Mononuclear cell (primary cell): ENCODE data around the gene VPS39. TPM values are rescaled to one million over a fixed set of nuclear protein-coding genes. Genes with fewer than 3 reads are reported as not detected.

ENCODE experiments used
- H3K27me3 ChIP-seq: 2 replicates; pipeline ENCODE4 v1.6.0; 2011; ENCODE audit warnings: low read length, control low read depth; ENCODE audit not compliant: insufficient read depth
- H3K4me1 ChIP-seq: 2 replicates; pipeline ENCODE4 v1.5.1; 2011; ENCODE audit warnings: mild to moderate bottlenecking, low read length, control low read depth; ENCODE audit not compliant: insufficient read depth
- H3K4me3 ChIP-seq: 2 replicates; pipeline ENCODE4 v1.5.1; 2011; ENCODE audit warnings: mild to moderate bottlenecking, low read length, moderate library complexity
- H3K9me3 ChIP-seq: 2 replicates; pipeline ENCODE4 v1.5.1; 2011; ENCODE audit warnings: low read depth, mild to moderate bottlenecking, control low read depth, low read length
- total RNA-seq: library from RNA; depleted of rRNA; stranded (reverse); fragments of >200 nt; gene quantifications from one replicate; pipeline ENCODE4 v1.2.3, GENCODE V29; 2012

VPS39 gene
- total RNA-seq, 1 donor: 103 TPM

DNA sequence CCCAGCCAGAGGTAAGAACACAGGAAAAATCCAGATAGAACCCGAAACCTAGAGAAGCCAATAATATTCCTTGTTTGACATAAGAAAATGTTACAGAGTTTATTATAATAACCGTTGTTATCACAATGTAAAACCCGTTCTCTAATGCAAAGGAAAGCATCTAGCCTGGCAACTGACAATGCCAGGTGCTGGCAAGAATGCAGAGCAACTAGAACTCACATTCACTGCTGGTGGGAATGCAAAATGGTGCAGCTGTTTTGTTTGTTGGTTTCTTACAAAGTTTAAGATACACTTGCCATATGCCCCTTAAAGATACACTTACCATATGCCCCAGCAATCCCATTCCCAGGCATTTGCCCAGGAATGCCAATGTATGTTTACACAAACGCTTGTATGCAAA, 23.4 kb downstream of the VPS39 start:
- H3K4me3 ChIP-seq: no peak overlapping the region
- peaks cover 24% of the 10 kb centered on the region for H3K4me1 ChIP-seq
- H3K9me3 ChIP-seq: no peaks in the 10 kb centered on the region
- H3K27me3 ChIP-seq: no peaks in the 10 kb centered on the region

DNA sequence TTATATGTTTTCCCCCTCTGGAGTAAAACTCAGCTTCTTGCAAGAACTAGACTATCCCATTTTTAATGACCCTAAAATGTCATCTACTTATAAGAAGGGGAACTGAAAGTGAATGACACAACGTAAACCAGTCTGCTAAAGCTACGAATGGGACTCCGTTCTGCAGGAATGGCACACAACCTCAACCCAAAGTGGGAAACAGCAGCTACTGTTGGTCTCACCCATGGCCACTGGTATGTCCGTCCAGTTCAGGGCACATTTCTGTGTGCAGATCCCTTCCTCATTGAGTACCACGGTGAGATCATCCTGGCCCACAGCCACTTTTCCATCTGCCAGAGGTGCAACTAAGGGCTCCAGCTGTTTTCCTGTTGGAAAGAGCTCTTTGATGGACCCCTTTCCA, 23.8 kb downstream of the VPS39 start:
- Histone ChIP-seq H3K9me3 (no peaks in the 10 kb centered on the region), H3K4me1 (peaks cover 24% of the 10 kb centered on the region), H3K27me3 (no peaks in the 10 kb centered on the region), H3K4me3 (no peak overlapping the region)

DNA sequence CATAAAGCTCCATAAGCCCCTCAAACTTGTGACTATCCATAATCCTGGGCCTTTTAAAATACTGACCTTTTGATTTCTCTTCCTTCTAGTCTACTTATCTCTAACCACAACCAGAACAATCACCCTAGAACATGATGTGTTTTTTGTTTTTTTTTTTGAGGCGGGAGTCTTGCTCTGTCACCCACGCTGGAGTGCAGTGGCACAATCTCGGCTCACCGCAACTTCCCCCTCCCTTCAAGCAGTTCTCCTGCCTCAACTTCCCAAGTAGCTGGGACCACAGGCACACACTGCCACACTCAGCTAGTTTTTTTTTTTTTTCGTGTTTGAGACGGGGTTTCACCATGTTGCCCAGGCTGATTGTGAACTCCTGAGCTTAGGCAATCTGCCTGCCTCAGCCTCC, 25.1 kb downstream of the VPS39 start:
- H3K9me3 ChIP-seq: no peaks in the 10 kb centered on the region
- H3K27me3 ChIP-seq: no peaks in the 10 kb centered on the region
- H3K4me1 ChIP-seq: peaks cover 24% of the 10 kb centered on the region
- H3K4me3 ChIP-seq: no peak overlapping the region

DNA sequence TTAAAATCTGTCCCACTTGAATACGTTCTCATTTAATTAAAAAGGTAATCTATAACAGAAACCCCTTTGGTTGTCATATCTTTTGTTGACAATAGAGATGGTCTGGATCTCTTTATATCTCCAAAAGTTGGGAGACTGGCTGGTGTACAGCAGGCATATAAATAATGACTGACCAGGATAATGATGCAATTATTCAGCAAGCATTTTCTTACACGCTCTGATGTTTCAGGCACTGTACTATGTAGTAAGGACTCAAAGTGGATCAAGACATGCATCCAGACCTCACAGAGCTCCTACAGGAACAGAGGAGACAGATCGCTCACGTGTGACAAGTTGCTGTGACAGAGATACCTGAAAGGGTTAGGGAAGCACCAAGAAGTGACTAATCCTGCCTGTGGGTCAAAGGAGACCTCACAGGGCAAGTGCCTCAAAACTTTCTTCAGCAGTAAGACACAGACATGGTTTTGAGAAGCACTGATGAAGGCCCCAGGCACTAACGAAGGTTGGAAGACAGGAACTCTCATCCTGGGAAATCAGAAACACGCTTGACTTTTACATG, 25.7 kb downstream of the VPS39 start:
- Histone ChIP-seq H3K27me3 (no peaks in the 10 kb centered on the region), H3K9me3 (no peaks in the 10 kb centered on the region), H3K4me3 (no peak overlapping the region), H3K4me1 (peaks cover 24% of the 10 kb centered on the region)

DNA sequence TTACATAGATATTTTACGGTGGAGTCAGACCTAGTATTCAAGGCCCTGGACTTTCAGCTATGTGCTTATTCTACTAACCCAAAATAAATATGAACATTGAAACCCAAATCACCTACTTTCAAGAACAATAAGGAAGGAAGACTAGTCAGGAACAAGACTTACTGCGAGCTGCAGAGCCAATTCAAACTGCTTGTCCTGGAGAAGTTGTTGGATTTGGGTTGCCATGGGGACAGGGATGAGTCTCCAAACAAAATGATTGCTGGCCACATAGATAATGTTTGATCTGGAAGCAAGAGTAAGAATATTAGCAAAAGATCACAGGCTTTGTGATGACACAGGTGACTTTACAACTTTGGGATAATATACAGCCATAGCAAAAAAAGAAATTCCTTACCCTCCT, 30.0 kb downstream of the VPS39 start:
- no peaks in the 10 kb centered on the region for H3K27me3 ChIP-seq
- peaks cover 7% of the 10 kb centered on the region for H3K4me1 ChIP-seq
- H3K9me3 ChIP-seq: no peaks in the 10 kb centered on the region
- no peak overlapping the region for H3K4me3 ChIP-seq

DNA sequence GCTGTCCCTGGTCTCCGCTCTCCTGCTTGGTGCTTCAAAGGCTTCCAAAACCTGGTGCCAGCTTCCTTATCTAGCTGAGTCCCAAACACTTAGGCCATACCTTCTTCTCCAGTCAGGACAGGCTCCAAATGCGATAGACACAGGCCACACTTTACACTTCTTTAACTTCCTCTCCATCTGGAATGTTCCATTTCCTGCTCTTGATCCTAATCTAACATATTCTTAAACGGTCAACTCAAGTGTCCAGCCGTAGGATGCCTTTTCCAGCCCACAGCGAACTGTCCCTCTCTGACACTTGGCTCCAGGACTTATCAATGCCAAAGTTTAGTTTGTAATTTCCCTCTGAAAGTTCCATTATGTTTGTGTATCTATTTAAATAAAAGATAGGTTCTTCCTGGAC, 32.4 kb downstream of the VPS39 start:
- Histone ChIP-seq H3K27me3 (no peaks in the 10 kb centered on the region), H3K4me1 (peaks cover 13% of the 10 kb centered on the region), H3K9me3 (no peaks in the 10 kb centered on the region), H3K4me3 (no peak overlapping the region)

DNA sequence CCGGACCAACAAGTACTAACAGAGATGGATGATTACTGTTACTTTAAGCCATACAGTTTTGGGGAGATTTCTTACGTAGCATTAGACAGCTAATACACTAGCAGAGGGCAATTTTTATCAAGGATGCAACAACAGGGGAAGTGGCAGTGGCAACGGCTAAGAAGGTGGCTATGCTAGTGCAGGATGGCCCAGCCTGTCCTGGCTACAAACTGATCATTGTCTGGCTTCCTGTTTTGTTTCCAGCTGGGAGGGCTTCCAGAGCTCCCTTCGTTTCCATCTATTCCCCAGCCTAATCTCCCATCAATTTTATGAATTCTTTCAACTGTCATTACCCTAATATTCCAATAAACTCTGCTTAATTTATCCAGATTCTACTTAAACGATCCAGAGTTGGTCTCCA, 35.6 kb downstream of the VPS39 start:
- Histone ChIP-seq H3K4me3 (no peak overlapping the region), H3K4me1 (peaks cover 14% of the 10 kb centered on the region), H3K27me3 (no peaks in the 10 kb centered on the region), H3K9me3 (no peaks in the 10 kb centered on the region)

DNA sequence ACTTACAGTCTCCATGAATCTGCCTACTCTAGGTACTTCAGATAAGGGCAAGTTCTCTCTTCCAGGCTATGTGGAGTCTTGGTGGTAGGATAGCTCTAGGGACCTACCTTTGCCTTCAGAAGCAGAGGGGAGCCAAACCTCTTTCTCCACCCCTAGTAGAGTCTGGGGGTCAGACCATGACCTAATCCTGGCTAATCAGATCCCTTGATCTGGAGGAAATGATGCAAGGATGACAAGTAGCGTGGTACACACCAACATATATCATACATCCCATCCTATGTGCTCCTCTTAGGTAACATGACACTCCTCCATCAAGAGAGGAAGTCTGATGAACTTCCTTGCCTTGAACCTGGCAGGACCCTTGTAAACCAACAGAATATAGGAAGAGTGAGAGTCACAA, 36.3 kb downstream of the VPS39 start:
- H3K4me1 ChIP-seq: peaks cover 14% of the 10 kb centered on the region
- H3K4me3 ChIP-seq: no peak overlapping the region
- no peaks in the 10 kb centered on the region for H3K27me3 ChIP-seq
- no peaks in the 10 kb centered on the region for H3K9me3 ChIP-seq

DNA sequence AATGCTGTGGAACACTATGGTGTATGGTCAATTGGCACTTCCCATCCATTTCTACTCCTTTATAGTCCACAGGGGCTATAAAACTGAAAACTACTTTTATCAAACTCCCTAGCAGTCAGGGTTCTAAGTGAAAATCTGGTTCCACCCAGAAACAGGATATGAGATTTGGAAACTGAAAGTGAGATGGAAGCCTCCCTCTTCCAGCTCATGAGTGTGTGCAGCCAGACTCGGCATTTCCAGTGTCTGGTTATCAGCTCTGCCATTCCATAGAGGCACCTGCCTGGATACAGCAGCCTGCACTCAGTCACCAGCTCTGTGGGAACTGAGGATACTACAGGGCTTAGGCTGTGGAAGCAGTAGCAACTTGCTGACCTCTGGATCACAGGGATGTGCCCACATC, 37.0 kb downstream of the VPS39 start:
- Histone ChIP-seq H3K27me3 (no peaks in the 10 kb centered on the region), H3K9me3 (no peaks in the 10 kb centered on the region), H3K4me1 (peaks cover 14% of the 10 kb centered on the region), H3K4me3 (no peak overlapping the region)

DNA sequence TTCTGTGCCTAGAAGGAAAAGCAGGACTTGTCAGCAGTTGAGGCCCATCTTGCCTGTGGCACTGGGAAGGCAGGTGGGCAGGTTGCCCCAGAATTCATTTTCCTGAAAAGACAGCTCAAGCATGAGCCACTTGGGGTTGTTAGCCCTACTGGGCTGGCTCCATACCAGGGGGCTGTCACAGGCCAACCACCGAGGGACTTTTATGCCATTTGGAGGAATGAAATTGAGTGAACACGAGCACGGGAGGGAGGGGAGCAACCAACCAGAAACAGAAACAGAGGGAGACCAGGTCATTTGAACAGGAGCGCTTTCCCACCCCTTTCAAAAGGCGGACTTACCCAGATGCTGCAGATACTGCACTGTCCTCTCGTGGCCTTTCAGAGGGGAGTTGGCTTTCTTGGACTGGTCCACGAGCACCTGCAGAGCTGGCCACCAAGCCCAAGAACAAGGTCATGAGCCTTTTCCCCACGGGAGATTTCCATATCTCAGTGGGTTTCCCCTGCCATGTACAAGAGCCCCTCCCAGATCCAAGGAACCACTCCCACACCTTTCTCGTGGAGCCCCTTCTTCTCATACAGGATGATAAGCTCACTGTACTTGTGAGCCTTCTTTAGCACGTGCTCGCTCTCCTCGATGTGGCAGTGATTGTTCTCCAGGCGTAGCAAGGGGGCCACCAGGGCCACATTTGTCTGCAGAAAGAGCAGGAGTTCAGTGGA, 41.7 kb downstream of the VPS39 start:
- no peaks in the 10 kb centered on the region for H3K9me3 ChIP-seq
- H3K4me3 ChIP-seq: no peak overlapping the region
- H3K27me3 ChIP-seq: no peaks in the 10 kb centered on the region
- H3K4me1 ChIP-seq: peaks cover 12% of the 10 kb centered on the region

DNA sequence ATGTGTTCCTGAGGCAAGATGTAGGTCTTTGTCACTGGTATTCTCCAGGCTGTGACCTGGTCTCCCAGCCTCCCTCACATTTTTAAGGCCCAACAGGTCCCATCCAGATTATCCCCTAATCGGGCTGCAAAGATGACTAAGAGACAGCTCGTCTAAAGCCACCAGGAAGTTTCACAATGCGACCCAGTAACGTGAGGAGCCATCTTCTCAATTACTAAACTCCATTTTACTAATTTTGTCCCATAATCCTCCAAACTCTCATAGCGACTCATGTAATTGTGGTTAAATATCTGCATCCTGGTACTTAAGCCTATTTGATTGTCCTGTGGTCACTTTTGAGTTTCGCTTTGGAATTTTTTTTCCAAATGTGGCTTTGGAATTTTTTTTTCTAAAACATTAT, 43.0 kb downstream of the VPS39 start:
- Histone ChIP-seq H3K4me1 (peaks cover 4% of the 10 kb centered on the region), H3K9me3 (no peaks in the 10 kb centered on the region), H3K27me3 (no peaks in the 10 kb centered on the region), H3K4me3 (no peak overlapping the region)

DNA sequence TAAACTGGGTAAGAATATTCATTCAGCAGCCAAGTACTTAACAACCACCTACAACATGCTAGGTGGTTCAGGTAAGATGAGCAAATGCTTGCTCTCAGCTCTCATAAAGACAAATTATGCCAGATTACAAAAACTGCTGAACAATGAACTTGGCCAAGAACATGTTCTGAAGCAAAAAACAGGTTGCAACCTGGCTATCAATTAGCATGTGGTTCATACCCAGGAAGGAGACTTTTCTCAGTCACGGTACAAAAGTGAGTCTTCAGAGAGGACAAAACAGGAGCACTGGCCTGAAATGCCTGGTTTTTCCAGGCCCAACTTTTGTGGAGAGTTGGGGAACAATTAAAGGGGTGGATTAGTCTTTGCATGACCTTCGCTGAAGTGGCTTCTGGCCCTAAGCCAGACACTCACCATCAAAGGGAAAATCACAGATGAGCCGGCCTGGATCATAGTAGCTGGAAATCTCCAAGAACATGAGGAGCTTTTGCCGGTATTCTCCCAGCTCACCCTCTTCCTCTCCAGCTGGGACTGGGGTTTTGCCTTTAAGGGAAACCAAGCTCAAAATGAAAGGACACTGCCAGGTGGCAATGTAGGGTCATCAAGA, 44.1 kb downstream of the VPS39 start:
- peaks cover 4% of the 10 kb centered on the region for H3K4me1 ChIP-seq
- no peaks in the 10 kb centered on the region for H3K9me3 ChIP-seq
- H3K27me3 ChIP-seq: no peaks in the 10 kb centered on the region
- no peak overlapping the region for H3K4me3 ChIP-seq

DNA sequence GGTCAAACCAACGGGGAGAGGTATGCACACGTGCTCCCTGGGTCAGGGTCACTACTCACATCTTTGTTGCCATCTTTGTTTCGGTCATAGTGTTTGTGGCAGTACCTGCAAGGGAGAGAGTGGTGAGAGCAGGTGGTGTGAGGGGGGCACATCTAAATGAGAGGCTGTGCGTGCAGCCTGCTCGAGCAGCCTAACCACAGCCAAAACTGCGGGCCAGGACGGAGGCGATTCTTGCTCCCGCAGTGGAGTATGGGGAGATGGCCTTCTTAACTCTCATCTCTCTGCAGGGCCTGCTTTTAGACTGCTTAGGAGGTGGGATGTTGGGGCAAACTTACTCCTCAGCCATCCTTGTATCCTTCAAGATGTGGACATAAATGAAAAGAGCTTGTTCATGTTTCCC, 44.8 kb downstream of the VPS39 start:
- H3K9me3 ChIP-seq: no peaks in the 10 kb centered on the region
- H3K4me1 ChIP-seq: peaks cover 8% of the 10 kb centered on the region
- no peaks in the 10 kb centered on the region for H3K27me3 ChIP-seq
- no peak overlapping the region for H3K4me3 ChIP-seq

DNA sequence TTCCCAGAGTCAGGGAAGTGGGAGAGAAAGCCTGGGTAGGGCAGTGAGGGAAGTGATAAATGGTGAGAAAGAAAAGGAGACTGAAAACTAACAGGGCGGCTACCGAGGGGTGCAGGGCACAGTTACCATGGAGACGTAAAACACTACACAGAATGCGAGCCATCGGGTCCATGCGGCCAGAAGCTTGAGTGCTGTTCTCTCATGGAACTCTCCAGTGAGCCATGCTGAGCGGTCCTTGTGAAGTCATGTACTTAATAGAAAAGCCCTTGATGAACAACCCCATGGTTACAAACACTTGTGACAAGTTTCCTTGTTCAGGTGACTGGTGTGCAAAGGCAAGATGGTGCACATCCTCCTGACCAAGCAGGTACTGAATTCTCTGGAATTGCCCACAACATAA, 48.0 kb downstream of the VPS39 start:
- Histone ChIP-seq H3K4me3 (no peak overlapping the region), H3K27me3 (no peaks in the 10 kb centered on the region), H3K9me3 (no peaks in the 10 kb centered on the region), H3K4me1 (peaks cover 10% of the 10 kb centered on the region)

DNA sequence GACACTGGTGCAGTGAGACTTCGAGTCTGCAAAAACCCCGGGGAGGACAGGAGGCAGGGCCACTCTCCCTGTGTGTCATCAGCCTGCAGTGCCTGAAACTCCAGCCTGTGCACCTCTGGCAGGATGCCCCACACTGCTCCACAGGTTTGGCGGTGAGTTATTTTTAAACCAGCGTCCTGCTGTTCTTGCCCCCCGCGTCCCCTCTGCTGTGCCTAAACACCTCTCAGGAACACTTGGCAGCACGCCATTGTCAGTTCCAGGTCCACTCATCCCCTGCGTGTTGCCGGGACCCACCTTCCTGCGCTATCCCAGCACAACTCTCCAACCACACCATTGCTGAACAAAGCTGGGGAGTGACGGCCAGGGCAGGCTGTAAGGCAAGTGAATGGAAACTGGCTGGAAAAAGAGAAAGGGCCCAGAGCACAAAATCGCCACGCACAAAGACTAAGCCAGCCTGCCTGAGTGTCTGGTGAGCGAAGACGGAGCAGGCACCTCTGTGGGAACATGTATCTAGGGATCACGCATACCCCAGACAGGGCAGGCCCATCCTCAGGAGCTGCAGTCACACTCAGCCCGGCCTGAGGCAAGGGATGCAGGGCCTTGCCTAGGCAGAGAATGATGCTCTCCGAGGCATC, 48.6 kb downstream of the VPS39 start:
- H3K27me3 ChIP-seq: no peaks in the 10 kb centered on the region
- H3K9me3 ChIP-seq: no peaks in the 10 kb centered on the region
- H3K4me3 ChIP-seq: no peak overlapping the region
- H3K4me1 ChIP-seq: peaks cover 9% of the 10 kb centered on the region
